ENCODE data around the gene MRPL41. TPM values are rescaled to one million over a fixed set of nuclear protein-coding genes. Genes with fewer than 3 reads are reported as not detected.

MRPL41 gene
- total and polyA plus RNA-seq, 2 of the 13 experiments (the other 11 are each of a cell fraction or from before 2014, with no cell fraction given) = 20.9 to 54.0 TPM

- TF ChIP-seq THAP8 (CRISPR knock-in tag; IDR thresholded peaks at IDR 0.05; ENCODE audit: borderline replicate concordance) = no peak
- no peak; the same call in 1 of the 2 replicates for TF ChIP-seq ZNF276 (CRISPR knock-in tag; IDR thresholded peaks at IDR 0.05; ENCODE audit: low read depth)
- no peak for TF ChIP-seq ZNF562 (CRISPR knock-in tag; IDR thresholded peaks at IDR 0.05; ENCODE audit: borderline replicate concordance)
- no peak for TF ChIP-seq ZNF672 (CRISPR knock-in tag; IDR thresholded peaks at IDR 0.05)
- TF ChIP-seq NFE2 (CRISPR knock-in tag; IDR thresholded peaks at IDR 0.05) = no peak
- TF ChIP-seq POGK (CRISPR knock-in tag; conservative IDR thresholded peaks at IDR 0.05) = 0 out of 2 replicates have a peak, but pooled peaks have one; percentile 13
- TF ChIP-seq AKNA (CRISPR knock-in tag; IDR thresholded peaks at IDR 0.05; ENCODE audit: borderline replicate concordance) = no peak
- TF ChIP-seq MXD3 (CRISPR knock-in tag; IDR thresholded peaks at IDR 0.05) = 0 out of 2 replicates have a peak, but pooled peaks have one; percentile 15
- no peak for TF ChIP-seq ZSCAN21 (CRISPR knock-in tag; IDR thresholded peaks at IDR 0.05; ENCODE audit: borderline replicate concordance)
- TF ChIP-seq ZNF343 (CRISPR knock-in tag; IDR thresholded peaks at IDR 0.05) = no peak; the same call in 1 of the 2 replicates
- no peak for TF ChIP-seq LCORL (IDR thresholded peaks at IDR 0.05)
- no peak for TF ChIP-seq LCORL (CRISPR knock-in tag; IDR thresholded peaks at IDR 0.05)
- TF ChIP-seq GLI4 (CRISPR knock-in tag; IDR thresholded peaks at IDR 0.05; ENCODE audit: borderline replicate concordance) = no peak
- no peak for TF ChIP-seq TCF7L2 (IDR thresholded peaks at IDR 0.05; ENCODE audit: low read depth, low read length)
- TF ChIP-seq SETDB1 (CRISPR knock-in tag; IDR thresholded peaks at IDR 0.05; ENCODE audit: borderline replicate concordance) = no peak
- no peak for TF ChIP-seq ATF7 (IDR thresholded peaks at IDR 0.05)
- no peak for TF ChIP-seq ATF7 (CRISPR knock-in tag; IDR thresholded peaks at IDR 0.05)
- no peak for TF ChIP-seq SNAPC5 (CRISPR knock-in tag; IDR thresholded peaks at IDR 0.05; ENCODE audit: borderline replicate concordance)
- no peak for TF ChIP-seq ZNF264 (CRISPR knock-in tag; IDR thresholded peaks at IDR 0.05)
- no peak for TF ChIP-seq ATF1 (CRISPR knock-in tag; IDR thresholded peaks at IDR 0.05)
Observed at GRCh38 chr9:137552022-137552768, 516 bp downstream of the MRPL41 start (continued).

Data from HepG2 (cell line).